ENCODE results near the gene HMGXB3.
"Not testable (repeated sequence)": the region's sequence is repeated elsewhere in the genome, so short reads cannot be mapped to it uniquely, and the experiment has no call there.

HMGXB3 gene

GRCh38 chr5:150068961-150069645 is 68.6 kb downstream of the HMGXB3 start:
- DNase-seq, result no peak

- DNase-seq, result no peak
Measured at GRCh38 chr5:150069672-150070627, 69.4 kb downstream of the HMGXB3 start.

- DNase-seq, result no peak
Measured at GRCh38 chr5:150070821-150071220, 70.3 kb downstream of the HMGXB3 start.

- no peak for DNase-seq
Measured at GRCh38 chr5:150073086-150073625, 72.6 kb downstream of the HMGXB3 start.

GRCh38 chr5:150073677-150074076 is 73.1 kb downstream of the HMGXB3 start:
- DNase-seq, result no peak

- no peak for DNase-seq
Measured at GRCh38 chr5:150075233-150075632, 74.7 kb downstream of the HMGXB3 start.

- no peak for DNase-seq
Measured at GRCh38 chr5:150075806-150076205, 75.3 kb downstream of the HMGXB3 start.

- DNase-seq, result no peak
Measured at GRCh38 chr5:150077060-150077459, 76.5 kb downstream of the HMGXB3 start.

GRCh38 chr5:150077996-150078801 is 77.7 kb downstream of the HMGXB3 start:
- DNase-seq, result no peak

- DNase-seq, result no peak
Measured at GRCh38 chr5:150078802-150079689, 78.5 kb downstream of the HMGXB3 start.

- DNase-seq, result no peak
Measured at GRCh38 chr5:150079909-150080461, 79.4 kb downstream of the HMGXB3 start.

- DNase-seq, result no peak
Measured at GRCh38 chr5:150080696-150081435, 80.3 kb downstream of the HMGXB3 start.

- no peak for DNase-seq
Measured at GRCh38 chr5:150081541-150082283, 81.2 kb downstream of the HMGXB3 start.

GRCh38 chr5:150082374-150082773 is 81.8 kb downstream of the HMGXB3 start:
- DNase-seq, result no peak

- DNase-seq, result no peak
Measured at GRCh38 chr5:150082889-150083288, 82.3 kb downstream of the HMGXB3 start.

- DNase-seq, result not testable (repeated sequence)
Measured at GRCh38 chr5:150084754-150085153, 84.2 kb downstream of the HMGXB3 start.

- no peak for DNase-seq
Measured at GRCh38 chr5:150085191-150085912, 84.8 kb downstream of the HMGXB3 start.

- no peak for DNase-seq
Measured at GRCh38 chr5:150085950-150086715, 85.6 kb downstream of the HMGXB3 start, which contains the start of gene CSF1R. TSS of gene CSF1R (minus strand) at chr5:150086554. CDS start at chr5:150086427, 127 bp downstream.
